ENCODE data around the gene DPYSL4. TPM values are rescaled to one million over a fixed set of nuclear protein-coding genes. Genes with fewer than 3 reads are reported as not detected.

The DPYSL4 gene
- total and polyA plus RNA-seq, 2 experiments from 2014 or later: 2.1 TPM

DNA sequence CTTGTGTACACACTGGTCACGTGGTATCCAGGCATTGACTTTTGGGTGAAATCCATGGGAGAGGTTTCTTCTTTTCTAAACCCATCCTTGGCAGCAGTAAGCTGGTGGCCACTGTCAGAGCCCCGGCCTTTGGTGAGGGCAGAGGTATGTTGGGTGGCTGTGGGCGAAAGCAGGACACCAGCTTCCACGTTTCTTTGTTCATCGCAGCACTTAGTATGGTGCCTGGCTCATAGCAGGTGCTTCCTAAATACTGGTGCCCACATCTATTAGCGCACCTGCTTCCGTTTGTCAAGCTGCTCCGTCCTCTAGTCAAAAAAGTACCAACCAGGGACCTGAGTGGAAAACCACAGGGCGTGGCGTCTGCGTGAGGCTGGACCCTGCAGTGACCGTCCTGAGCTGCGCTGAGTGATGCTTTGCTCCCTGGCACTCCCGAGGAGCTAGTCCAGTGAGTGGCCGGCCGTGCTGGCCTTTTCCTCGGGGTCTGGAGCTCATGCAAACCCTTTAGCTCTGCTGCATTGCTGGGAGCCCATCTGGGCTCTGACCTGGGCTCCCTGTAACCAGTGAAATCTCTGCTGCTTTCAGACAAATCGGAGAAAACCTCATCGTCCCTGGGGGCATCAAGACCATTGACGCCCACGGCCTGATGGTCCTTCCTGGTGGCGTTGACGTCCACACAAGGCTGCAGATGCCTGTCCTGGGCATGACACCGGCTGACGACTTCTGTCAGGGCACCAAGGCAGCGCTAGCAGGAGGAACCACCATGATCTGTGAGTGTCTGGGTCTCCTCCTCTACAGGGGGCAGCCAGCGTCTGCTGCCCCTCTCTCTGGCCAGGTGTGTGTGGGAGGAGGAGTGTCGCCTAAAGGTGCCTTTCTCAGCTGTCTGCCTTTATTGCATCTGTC is 5.6 kb downstream of the DPYSL4 start:
- no peaks in the 10 kb centered on the region for H3F3A ChIP-seq (ENCODE audit: insufficient read depth)
- no peak overlapping the region for H2AFZ ChIP-seq
- H3K36me3 ChIP-seq (ENCODE audit: low read depth): no peaks in the 10 kb centered on the region
- 71 to 79% methylated on average over 28 of the region's 28 CpGs for WGBS, 2 experiments (ENCODE audit: low coverage in 1 of 2, low lambda C conversion rate in 2 of 2, missing lambda C conversion rate in 2 of 2)
- H3K9ac ChIP-seq: no peak overlapping the region
- no peaks in the 10 kb centered on the region for H3K79me2 ChIP-seq (ENCODE audit: insufficient read depth)
- H3K27ac ChIP-seq: no peak overlapping the region
- no peak overlapping the region for H3K4me3 ChIP-seq
- in situ Hi-C loops (cut with MboI): no loop called here
- no peaks in the 10 kb centered on the region for H4K20me1 ChIP-seq (ENCODE audit: insufficient read depth)
- no peak for DNase-seq
- H3K4me2 ChIP-seq (ENCODE audit: unreplicated experiment): no peak overlapping the region
- peaks cover 13% of the 10 kb centered on the region for H3K27me3 ChIP-seq (replicated peaks; ENCODE audit: insufficient read depth)
- no peaks in the 10 kb centered on the region for H3K9me2 ChIP-seq (ENCODE audit: insufficient read depth)
- TF ChIP-seq EZH2 (IDR thresholded peaks at IDR 0.05; ENCODE audit: insufficient read depth, poor library complexity, severe bottlenecking) (no peak), EZH2phosphoT487 (IDR thresholded peaks at IDR 0.05; ENCODE audit: insufficient read depth, low read depth) (no peak)
- no peaks in the 10 kb centered on the region for H3K9me3 ChIP-seq (ENCODE audit: low read depth)
- no peaks in the 10 kb centered on the region for H3K4me1 ChIP-seq (ENCODE audit: insufficient read depth)

DNA sequence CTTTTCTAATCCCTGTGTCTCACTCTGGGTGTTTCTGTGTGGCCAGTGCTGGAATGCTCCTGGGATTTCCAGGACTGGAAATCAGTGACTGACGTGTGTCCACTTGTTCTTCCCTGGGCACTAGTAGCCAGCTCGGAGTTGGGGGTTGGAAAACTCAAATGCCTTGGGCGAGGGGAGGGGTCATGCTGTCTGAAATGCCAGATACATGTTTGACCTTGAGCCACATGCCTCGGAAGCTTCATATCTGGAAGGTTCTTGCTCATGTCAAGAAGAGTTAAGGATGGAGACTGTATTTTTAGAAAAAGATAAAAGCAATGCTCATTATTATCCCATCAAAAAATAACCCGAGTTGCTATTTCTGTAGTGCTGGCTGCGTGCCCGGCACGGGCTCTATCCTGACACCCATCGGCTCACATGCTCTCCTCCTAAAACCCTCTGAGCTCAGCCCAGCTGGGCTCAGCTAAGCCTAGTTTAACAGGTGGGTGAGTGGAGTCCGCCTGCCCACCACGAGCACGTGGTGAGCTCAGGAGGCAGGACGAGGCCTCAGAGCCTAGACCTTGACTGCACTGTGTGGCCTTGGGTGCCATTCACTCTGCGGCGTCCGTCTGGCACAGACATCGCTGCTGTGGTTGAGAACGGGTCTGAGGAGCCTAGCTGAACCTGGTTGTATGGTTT is 6.4 kb downstream of the DPYSL4 start:
- Histone ChIP-seq H3K9me2 (ENCODE audit: insufficient read depth) (no peaks in the 10 kb centered on the region), H3K9me3 (ENCODE audit: low read depth) (no peaks in the 10 kb centered on the region), H3K4me1 (ENCODE audit: insufficient read depth) (no peaks in the 10 kb centered on the region), H3K4me2 (ENCODE audit: unreplicated experiment) (no peak overlapping the region), H3K4me3 (no peak overlapping the region), H3K9ac (no peak overlapping the region), H3K27ac (no peak overlapping the region), H3K27me3 (replicated peaks; ENCODE audit: insufficient read depth) (peaks cover 7% of the 10 kb centered on the region), H3K79me2 (ENCODE audit: insufficient read depth) (no peaks in the 10 kb centered on the region), H4K20me1 (ENCODE audit: insufficient read depth) (no peaks in the 10 kb centered on the region), H2AFZ (no peak overlapping the region), H3K36me3 (ENCODE audit: low read depth) (no peaks in the 10 kb centered on the region), H3F3A (ENCODE audit: insufficient read depth) (no peaks in the 10 kb centered on the region)
- no peak for DNase-seq
- in situ Hi-C loops (cut with MboI): no loop called here
- TF ChIP-seq EZH2phosphoT487 (IDR thresholded peaks at IDR 0.05; ENCODE audit: insufficient read depth, low read depth): no peak
- TF ChIP-seq EZH2 (IDR thresholded peaks at IDR 0.05; ENCODE audit: insufficient read depth, poor library complexity, severe bottlenecking): no peak
- WGBS, 2 experiments (ENCODE audit: low coverage in 1 of 2, low lambda C conversion rate in 2 of 2, missing lambda C conversion rate in 2 of 2): 34 to 36% methylated on average over 17 to 18 of the region's 18 CpGs

DNA sequence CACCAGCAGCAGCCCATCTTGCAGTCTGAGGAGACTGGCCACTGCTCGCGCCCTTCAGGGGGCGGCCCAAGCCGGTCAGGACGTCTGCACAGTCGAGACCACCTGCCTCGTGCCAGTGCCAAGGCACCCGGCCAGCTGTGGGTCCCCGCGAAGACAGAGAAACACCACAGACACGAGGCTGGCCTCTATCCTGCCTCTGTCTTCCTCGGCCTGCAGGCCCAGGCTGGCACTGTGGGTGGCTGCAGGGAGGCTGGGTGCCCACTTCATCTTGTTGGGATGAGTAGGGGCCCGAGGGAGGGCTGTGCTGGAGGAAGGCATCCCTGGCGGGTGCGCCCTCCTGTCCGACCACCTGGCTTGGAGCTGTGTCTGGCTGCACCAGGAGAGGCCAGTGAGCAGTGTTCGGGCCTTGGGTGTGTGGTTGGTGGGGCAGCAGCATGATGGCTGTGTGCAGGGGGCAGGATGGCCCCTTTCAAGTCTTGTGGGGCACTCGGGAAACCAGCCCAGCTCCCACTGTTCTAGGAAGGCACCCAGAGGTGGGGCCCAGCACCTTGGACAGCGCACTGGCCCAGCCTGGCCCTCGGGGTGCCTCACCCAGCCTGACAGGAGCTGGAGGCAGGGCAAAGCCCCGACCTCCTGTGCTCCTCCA is 7.3 kb downstream of the DPYSL4 start:
- H3K9me3 ChIP-seq (ENCODE audit: low read depth): no peaks in the 10 kb centered on the region
- TF ChIP-seq EZH2phosphoT487 (IDR thresholded peaks at IDR 0.05; ENCODE audit: insufficient read depth, low read depth): no peak
- no peak for TF ChIP-seq EZH2 (IDR thresholded peaks at IDR 0.05; ENCODE audit: insufficient read depth, poor library complexity, severe bottlenecking)
- no peak overlapping the region for H3K4me3 ChIP-seq
- H3K27me3 ChIP-seq (replicated peaks; ENCODE audit: insufficient read depth): no peaks in the 10 kb centered on the region
- no peak overlapping the region for H2AFZ ChIP-seq
- no peaks in the 10 kb centered on the region for H3K4me1 ChIP-seq (ENCODE audit: insufficient read depth)
- 55 to 59% methylated on average over 21 of the region's 21 CpGs for WGBS, 2 experiments (ENCODE audit: low coverage in 1 of 2, low lambda C conversion rate in 2 of 2, missing lambda C conversion rate in 2 of 2)
- no peaks in the 10 kb centered on the region for H3K79me2 ChIP-seq (ENCODE audit: insufficient read depth)
- H3K36me3 ChIP-seq (ENCODE audit: low read depth): no peaks in the 10 kb centered on the region
- H3K9me2 ChIP-seq (ENCODE audit: insufficient read depth): no peaks in the 10 kb centered on the region
- no peak overlapping the region for H3K9ac ChIP-seq
- H3K27ac ChIP-seq: no peak overlapping the region
- no peaks in the 10 kb centered on the region for H4K20me1 ChIP-seq (ENCODE audit: insufficient read depth)
- peak; percentile 43 for DNase-seq
- no peak overlapping the region for H3K4me2 ChIP-seq (ENCODE audit: unreplicated experiment)
- no peaks in the 10 kb centered on the region for H3F3A ChIP-seq (ENCODE audit: insufficient read depth)
- in situ Hi-C loops (cut with MboI): no loop called here

DNA sequence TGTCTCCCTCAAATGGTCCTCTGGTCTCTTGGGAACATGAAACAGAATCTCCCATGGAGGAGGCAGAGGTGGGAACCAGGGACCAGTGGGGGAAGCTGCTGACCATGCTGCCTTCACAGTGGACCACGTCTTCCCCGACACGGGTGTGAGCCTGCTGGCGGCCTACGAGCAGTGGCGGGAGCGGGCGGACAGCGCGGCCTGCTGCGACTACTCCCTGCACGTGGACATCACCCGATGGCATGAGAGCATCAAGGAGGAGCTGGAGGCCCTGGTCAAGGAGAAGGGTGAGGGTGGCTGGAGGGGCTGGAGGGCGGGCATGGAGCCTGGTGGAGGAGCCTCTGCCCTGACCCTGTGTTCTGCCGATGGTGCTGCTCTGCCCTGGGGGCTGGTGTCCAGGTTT is 8.0 kb downstream of the DPYSL4 start:
- Histone ChIP-seq H3F3A (ENCODE audit: insufficient read depth) (no peaks in the 10 kb centered on the region), H3K4me2 (ENCODE audit: unreplicated experiment) (no peak overlapping the region), H3K36me3 (ENCODE audit: low read depth) (no peaks in the 10 kb centered on the region), H3K9me3 (ENCODE audit: low read depth) (no peaks in the 10 kb centered on the region), H3K4me1 (ENCODE audit: insufficient read depth) (no peaks in the 10 kb centered on the region), H3K4me3 (no peak overlapping the region), H3K27me3 (replicated peaks; ENCODE audit: insufficient read depth) (no peaks in the 10 kb centered on the region), H3K79me2 (ENCODE audit: insufficient read depth) (no peaks in the 10 kb centered on the region), H3K27ac (no peak overlapping the region), H2AFZ (no peak overlapping the region), H3K9me2 (ENCODE audit: insufficient read depth) (no peaks in the 10 kb centered on the region), H4K20me1 (ENCODE audit: insufficient read depth) (no peaks in the 10 kb centered on the region), H3K9ac (no peak overlapping the region)
- WGBS, 2 experiments (ENCODE audit: low coverage in 1 of 2, low lambda C conversion rate in 2 of 2, missing lambda C conversion rate in 2 of 2): 83% methylated on average over 12 to 15 of the region's 15 CpGs
- in situ Hi-C loops (cut with MboI): no loop called here
- DNase-seq: no peak
- TF ChIP-seq EZH2 (IDR thresholded peaks at IDR 0.05; ENCODE audit: insufficient read depth, poor library complexity, severe bottlenecking) (no peak), EZH2phosphoT487 (IDR thresholded peaks at IDR 0.05; ENCODE audit: insufficient read depth, low read depth) (no peak)

Data from GM23248 (cell line).